GM21717 (cell line): ENCODE measurements around the gene UNKL.

Experiments
- ATAC-seq: cut with Tn5 transposase; IDR thresholded peaks from one replicate; pipeline ENCODE4 v1.9.1; 2021; ENCODE audit warnings: mild to moderate bottlenecking, moderate library complexity; ENCODE audit not compliant: unreplicated experiment

The UNKL gene

GRCh38 chr16:1314399-1315068, 100.0 kb downstream of the UNKL start:
- no peak for ATAC-seq

GRCh38 chr16:1313721-1314369, 100.7 kb downstream of the UNKL start:
- ATAC-seq = no peak
